HG02970 (cell line): Measurements from ENCODE around the gene PPP4R2.
"Not testable (repeated sequence)": the region's sequence is repeated elsewhere in the genome, so short reads cannot be mapped to it uniquely, and the experiment has no call there.

Source experiments
- ATAC-seq: cut with Tn5 transposase; IDR thresholded peaks from one replicate; pipeline ENCODE4 v1.9.1; 2021; ENCODE audit warnings: mild to moderate bottlenecking, moderate library complexity, moderate number of reproducible peaks; ENCODE audit not compliant: unreplicated experiment, low FRiP score

PPP4R2 gene

DNA sequence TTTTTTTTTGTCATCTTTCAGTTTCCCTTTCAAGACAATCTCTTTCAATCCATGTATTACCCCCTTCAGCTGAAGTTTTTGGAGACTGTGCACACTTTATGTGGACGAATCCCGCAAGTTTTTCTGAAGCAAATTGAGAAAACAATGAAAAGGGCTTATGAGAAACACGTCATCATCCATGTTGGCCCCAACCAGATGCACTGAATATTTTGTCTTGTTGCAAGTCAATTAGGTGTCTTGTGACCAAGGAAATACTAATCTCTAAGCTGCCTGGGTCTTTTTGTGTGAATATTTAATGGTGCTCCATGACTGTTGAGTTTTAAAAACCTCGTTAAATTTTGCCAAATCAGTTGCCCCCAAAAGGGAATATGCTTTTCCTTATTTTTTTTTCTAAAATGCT, 21.7 kb upstream of the PPP4R2 start:
- no peak for ATAC-seq

DNA sequence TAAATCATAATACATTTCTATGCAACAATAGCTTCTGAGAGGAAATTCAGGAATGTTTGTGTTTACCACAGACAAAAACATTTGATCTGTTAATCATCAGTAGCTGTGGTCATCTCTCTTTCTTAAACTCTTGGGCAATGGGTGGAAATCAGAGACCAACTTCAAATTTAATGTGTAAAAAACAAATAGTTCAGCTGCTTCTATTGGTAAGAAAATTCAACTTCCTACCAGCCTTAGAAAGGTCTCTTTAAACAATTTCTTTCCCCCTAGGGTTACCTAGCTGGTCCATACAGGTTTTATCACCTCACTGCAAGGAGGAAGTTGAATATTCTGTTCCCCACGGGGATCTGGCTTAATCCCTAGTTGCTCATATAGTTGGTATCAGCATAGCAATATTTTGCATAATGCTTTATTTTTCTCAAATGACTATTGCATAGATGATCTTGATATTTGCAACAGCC, 20.3 kb upstream of the PPP4R2 start:
- ATAC-seq: no peak

DNA sequence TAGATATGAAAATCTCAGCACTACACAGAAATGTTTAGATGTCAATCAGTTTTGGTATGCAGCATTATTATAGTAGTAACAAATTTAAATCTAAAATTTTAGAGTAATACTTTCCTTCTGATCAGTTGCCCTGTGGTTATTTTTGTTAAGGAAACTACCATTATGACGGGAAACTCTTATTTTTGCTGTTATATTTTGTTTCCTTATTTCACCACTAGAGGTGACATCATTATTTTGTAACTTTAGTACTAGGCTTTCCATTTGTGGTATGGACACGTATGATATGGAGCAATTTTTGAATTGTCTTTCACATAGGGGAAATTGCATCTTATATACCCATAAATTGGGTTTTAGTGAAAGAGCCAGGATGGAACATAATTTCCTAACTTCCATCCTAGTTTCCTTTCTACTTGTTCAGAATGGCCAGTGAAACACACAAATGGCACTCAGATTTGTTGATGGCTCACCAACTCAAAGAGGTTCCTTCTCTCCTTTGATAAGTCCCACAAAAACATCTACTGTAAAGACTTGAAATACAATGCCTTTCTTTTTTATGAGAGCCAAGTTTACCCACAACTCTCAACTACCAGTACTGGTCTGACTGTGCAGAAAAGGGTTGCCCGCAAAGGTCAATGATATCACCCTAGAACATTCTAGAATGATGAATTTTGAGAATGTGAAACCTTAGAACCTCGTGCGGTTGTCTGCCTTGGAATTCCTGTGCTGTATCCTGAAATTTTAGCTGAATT, 19.4 kb upstream of the PPP4R2 start:
- ATAC-seq: no peak

DNA sequence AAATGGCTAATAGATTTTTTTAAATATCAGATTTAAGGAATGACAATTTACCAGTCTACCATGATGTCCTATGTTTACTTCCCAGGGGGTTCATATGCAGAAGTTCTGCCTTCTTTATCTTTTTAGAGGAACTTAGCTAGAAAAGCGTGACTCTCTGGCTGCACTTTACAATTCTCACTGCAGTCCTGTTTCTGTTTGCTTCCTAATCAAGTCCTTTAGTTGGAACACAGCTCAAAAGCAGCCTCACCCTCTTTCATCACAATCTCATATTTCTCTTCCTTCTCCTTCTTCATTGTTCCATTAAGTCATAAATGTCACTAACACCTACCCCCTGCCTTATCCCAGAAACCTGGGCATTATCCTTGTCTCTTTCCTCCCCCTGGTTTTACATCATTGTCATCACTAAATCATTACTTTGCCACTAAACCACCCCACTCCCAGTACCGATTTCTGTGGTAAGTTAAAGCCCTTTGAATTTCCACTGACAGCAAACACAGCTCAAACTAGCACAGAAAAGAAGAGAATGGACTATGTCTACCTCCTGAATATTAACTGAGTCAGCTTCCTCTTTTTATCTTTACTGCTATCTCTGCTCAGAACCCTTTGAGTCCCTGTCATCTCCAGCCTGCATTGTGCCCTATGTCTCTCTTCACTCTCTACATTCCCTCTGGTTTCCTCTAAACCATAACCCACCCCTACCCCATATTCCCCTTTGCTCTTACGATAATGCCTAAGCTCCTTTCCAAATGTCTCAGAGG, 13.8 kb upstream of the PPP4R2 start:
- ATAC-seq: no peak

DNA sequence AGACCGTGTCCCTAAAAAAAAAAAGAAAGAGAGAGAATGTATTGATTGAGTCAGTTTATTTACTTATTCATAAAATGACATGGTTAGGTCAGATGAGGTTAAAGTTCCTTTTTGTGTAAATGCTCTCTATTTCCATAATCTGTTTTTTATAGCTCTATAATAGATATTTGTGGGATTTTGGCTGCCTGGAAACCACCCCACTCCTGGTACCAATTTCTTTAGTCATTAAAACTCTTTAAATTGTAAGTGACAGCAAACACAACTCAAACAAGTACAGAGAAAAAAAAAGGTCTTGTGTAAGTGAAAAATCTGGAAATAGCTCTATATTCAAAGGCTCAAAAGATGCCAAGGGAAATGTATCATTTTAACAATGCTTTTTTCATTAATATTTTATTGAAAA, 11.0 kb upstream of the PPP4R2 start:
- no peak for ATAC-seq

DNA sequence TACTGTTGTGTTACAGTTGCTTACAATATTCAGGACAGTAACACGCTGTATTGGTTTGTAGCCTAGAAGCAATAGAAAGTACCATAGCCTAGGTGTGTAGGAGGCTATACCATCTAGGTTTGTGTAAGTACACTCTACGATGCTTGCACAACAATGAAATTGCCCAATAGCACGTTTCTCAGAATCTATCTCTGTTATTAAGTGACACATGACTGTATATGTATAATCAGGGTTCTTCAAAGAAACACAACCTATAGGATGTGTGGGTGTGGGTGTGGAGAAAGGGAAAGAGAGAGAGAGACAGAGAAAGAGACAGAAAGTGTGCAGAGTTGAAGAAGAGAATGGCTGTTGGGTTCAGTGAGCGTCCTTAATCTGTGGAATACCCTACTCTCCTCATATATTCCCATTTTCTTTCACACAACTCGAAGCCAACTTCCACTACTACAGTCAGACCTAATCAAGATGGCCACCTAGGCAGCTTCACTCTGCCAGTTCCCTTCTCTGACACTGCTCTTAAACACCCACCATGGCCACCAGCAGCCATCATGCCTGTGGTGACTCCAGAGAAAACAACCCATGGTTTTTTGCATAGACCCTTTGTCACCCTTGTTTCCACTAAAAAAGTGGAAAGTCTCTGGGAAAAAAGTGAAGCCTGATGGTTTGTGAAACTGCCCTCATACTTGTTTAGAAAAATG, 5.8 kb upstream of the PPP4R2 start:
- no peak for ATAC-seq

DNA sequence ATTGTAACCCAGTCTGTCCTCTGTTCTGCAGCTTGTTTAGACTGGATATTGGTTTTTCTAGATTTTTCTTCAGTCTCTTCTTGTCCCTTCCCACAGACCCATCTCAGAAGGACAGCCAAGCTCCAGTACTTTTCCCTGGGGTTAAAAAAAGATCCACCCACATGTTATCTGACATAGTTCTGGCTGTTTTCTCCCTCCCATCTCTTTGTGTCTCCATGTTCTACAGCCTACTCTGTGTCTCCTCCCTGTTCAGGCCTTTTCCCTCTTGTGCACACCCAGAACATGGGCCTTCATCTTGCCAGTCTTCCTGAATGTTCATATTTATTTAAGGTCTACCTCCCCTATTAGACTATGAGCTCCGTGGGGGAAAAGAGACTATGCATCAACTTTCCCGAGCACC, 5.1 kb upstream of the PPP4R2 start:
- ATAC-seq: no peak

DNA sequence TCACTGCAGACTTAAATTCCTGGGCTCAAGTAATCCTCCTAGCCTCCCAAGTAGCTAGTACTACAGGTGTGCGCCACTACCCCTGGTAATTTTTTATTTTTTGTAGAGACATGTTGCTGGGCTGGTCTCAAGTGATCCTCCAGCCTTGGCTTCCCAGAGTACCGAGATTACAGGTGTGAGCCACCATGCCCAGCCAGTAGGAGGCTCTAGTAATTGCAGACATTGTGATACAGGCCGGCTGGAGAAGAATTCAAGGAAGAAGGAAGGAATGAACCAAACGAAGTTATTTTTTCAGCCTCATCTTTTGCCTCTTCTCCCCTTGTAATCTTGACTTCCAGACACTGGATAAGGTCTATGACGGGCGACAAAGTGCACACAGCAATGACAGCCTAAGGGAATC, 3.2 kb upstream of the PPP4R2 start:
- ATAC-seq: no peak

DNA sequence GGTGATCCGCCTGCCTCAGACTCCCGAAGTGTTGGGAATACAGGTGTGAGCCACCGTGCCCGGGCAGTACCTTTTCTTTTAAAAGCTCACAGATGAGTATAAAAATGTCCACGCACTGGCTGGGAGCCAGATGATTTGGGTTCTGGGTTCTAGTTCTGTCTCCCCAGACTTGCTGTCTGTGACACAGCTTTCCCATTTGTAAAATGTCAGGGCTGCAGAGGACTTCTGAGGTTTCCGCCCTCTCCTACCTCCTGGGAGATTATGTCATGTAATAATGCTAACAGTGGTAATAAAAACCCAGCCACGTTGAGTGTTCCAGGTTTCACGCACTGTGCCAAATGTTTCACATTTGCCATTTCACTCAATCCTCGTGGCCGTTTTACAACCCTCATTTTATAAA, 1.3 kb upstream of the PPP4R2 start:
- ATAC-seq: no peak

DNA sequence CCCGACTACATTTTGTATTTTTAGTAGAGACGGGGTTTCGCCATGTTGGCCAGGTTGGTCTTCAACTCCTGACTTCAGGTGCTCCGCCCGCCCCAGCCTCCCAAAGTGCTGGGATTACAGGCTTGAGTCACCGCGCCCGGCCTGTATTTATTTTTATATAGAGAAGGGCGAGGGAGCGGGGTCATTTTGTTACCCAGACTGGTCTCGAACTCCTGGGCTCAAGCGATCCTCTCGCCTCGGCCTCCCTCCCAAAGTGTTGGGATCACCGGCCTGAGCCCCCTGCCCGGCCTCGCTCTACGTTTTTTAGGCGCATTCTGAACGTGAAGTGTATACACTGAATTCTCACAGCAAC, 514 bp upstream of the PPP4R2 start:
- ATAC-seq: no peak

DNA sequence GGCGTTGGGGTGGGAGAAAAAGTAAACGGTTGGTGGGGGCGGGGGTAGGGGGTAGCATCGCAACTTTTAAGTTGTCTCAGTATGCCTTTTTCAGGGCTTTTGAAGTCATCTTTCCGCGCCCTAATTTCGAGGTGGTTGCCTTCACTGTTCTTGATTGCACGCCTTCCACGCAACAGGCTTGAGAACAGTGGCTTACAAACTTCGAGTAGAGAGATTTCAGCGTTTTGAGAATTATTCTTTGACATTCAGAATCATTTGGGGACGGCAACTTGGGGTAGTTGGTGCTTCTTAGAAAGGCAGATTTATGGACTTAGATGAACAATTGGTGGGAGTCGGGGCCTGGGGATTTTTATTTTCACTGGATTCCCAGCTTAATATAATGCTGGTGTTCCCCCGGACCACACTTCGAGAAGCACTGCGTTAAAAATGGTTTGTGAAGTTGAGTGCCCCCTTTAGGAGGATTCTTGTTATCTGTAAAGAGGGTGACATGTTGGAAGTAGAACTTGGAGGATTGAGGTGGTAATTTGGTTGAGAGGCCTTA, 880 bp downstream of the PPP4R2 start:
- no peak for ATAC-seq

DNA sequence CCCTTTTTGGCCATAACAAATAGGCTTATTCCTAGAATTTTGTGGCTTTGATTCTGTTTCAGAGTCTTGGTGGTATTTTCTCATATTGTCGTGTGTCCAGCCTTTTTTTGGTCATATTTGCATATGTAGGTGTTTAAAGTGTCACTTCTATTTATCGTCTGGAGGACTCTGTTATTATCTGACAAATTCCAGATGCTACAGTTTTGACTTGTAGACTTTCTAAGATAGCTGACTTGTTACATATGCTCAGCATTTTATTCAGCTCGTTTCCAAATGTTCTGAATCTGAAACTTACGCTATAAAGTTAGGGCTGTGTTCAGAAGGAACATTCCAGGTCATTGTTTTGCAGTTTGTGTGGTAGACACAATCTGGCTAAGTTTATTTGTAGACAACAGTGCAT, 1.9 kb downstream of the PPP4R2 start:
- no peak for ATAC-seq

DNA sequence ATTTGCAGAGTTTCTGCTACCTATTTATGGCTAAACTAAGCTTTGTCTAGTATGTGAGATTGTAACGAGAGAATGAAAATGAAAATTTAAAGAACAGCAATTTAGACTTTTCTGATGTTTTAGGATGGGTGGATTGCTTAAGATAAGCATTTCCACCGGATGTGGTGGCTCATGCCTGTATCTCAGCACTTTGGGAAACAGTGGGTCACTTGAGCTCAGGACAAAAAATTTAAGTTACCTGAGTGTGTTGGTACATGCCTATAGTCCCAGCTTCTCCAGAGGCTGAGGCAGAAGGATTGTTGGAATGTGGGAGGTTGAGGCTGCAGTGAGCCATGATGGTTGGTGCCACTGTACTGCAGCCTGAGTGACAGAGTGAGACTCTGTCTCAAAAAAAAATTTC, 3.3 kb downstream of the PPP4R2 start:
- ATAC-seq: no peak

DNA sequence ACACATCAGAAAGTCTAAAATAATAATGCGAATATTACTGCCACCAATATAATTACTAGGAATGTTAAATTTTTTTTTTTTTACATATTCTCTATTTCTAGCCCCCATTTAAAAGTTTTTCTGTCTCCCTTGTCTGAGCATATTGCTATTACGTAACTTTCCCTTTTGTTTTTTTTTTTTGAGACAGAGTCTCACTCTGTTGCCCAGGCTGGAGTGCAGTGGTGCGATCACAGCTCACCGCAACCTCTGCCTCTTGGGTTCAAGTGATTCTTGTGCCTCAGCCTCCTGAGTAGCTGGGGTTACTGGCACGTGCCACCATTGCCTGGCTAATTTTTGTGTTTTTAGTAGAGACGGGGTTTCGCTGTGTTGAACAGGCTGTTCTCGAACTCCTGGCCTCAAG, 6.4 kb downstream of the PPP4R2 start:
- not testable (repeated sequence) for ATAC-seq

DNA sequence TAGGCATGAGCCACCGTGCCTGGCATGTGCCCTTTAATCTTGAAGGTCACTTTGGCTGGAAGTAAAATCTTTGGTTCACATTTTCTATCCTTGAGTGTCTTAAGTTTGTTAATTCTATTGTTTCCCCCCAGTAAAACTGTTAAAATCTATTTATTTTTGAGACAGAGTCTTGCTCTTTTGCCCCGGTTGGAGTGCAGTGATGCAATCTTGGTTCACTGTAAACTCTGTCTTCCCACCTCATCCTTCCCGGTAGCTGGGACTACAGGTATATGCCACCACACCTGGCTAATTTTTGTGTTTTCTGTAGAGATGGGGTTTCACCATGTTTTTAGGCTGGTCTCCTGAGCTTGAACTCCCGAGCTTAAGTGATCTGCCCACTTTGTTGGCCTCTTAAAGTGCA, 7.7 kb downstream of the PPP4R2 start:
- no peak for ATAC-seq

DNA sequence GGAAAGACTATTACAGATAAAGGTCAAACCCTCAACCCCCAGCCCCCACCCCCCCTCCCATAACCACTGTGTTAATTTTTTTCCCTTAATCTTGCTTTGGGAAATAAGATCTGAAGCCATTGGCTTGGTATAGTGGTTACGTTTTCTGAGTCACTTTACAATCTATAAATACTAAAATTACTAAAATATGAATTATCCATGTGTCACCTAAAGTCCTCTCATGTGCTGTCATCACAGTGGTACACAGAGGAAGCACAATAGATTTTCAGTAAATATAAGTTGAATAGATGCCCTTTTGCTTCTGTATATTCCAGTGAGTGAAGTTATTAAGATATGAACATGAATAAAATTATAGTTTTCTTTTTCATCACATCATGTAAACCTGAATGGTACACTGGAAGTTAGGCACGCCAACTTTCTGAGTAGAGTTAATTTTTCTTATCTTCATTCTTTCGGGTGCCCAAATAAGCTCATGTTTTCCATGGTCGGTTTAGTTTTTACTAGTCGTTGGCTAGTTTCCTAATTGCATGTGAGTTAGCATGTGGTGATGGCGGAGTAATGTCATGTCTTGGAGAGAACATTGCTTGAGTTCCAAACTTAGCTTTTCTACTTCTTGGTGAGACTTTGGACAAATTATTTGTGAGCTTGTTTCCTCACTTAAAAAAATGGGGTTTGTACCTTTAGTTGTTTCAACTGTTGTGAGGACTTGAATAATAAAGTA, 11.5 kb downstream of the PPP4R2 start:
- ATAC-seq: no peak

DNA sequence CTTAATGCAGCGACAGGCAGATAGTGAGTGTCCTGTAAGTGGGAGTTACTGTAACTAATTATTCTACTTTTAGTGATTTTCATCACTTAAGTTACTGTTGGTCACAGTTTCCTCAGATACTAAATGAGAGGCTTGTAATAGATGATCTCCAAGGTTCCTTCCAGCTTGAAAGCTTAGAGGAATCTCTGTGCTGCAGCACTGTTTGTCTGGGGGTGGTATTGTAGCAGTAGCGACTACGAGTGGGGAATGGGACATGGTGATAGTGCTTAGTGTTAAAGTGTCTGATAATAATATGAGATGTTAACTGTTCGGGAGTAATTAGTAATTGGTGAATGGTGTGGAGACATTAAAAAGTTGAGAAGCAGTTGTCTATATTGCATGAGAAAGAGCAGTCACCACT, 12.4 kb downstream of the PPP4R2 start:
- ATAC-seq: no peak

DNA sequence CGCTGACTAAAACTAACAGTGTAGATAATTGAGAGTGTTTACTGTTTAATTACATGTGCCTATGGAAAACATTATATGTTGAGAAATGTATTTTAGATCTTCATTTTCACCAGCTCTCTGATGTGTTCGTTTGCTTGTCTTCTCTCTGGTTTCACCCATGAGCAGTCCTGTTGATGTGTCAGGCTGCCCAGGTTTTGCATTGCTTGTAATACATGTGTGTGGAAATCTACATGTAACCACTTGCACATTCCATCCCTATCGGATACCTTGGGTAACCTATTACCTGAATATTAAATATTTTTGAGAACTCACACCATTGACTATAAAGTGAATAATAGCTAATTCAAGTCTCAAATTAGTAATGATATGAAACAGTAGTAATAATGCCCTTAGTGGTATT, 13.1 kb downstream of the PPP4R2 start:
- no peak for ATAC-seq

DNA sequence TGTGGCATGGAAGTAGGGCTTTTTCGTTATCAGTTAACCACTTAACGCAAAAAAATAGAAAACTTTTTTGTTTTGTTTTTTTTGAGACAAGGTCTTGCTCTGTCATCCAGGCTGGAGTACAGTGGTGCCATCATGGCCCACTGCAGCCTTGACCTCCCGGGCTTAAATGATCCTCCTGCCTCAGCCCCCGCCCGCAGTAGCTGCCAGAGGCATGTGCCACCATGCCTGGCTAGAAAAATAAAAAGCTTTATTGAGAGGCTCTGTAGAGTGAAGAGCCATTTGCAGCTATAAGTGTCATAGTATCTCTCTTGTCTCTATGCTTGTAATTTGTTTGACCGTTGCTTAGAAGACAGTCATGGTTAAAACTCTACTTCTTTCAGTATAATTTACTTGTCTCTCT, 13.5 kb downstream of the PPP4R2 start:
- ATAC-seq: no peak

DNA sequence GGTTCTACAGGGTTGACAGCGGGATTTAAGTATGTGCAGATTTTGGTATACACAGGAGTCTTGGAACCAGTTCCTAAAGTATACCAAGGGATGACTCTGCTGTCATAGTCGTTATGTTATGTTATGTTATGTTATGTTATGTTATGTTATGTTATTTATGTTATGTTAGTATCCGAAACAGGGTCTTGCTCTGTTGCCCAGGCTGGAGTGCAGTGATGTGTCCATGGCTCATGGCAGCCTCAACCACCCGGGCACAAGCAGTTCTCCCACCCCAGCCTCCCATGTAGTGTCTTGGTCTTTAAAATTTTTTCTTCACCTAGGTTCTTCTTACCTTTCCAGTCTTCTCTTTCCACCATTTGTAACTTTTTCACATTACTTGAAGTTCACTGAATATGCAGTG, 21.7 kb downstream of the PPP4R2 start:
- no peak for ATAC-seq
